Endothelial cell of umbilical vein (primary cell): ENCODE results near the gene TMEM183A. TPM values are rescaled to one million over a fixed set of nuclear protein-coding genes. Genes with fewer than 3 reads are reported as not detected.

Experiments
- BruUV-seq: library from RNA; stranded (reverse); fragments of 400-500 nt; replicated peaks from 2 replicates; lab custom pipeline; 2021; lab: Mats Ljungman, UMichigan
- CTCF ChIA-PET: fragments of 300-600, 350-600 bp; sonication (Branson Sonifier 250); formaldehyde crosslinking; loops from one replicate; lab custom pipeline; 2021; ENCODE audit warnings: antibody characterized with exemption, inconsistent platforms; lab: Charles Lee
- POLR2A ChIA-PET: fragments of 300-600, 350-600 bp; sonication (Branson Sonifier 250); formaldehyde crosslinking; loops from one replicate; lab custom pipeline; 2021; ENCODE audit warnings: antibody characterized with exemption, inconsistent platforms; lab: Charles Lee
- DNase-seq: peaks from one replicate; pipeline ENCODE4 v3.0.0-alpha.2; 2011; ENCODE audit warnings: low read depth, low spot score
- FAIRE-seq: peaks from 2 replicates; lab custom pipeline; 2011; peaks lifted over from hg19 to GRCh38; lab: Jason Lieb, UNC
- H2AFZ ChIP-seq: 2 replicates; pipeline ENCODE4 v1.6.0; 2012; ENCODE audit warnings: low read depth, low read length, control low read depth, inconsistent platforms
- H3K27ac ChIP-seq: 2 replicates; pipeline ENCODE4 v1.5.1; 2011; ENCODE audit warnings: low read depth, mild to moderate bottlenecking, control low read depth, low read length, moderate library complexity; ENCODE audit not compliant: insufficient read depth
- H3K27me3 ChIP-seq, 2 experiments: 2 replicates each; pipeline versions ENCODE4 v1.6.0 to v1.6.1; 2011; ENCODE audit warnings: low read length in 2 of 2, mixed read lengths in 1 of 2; ENCODE audit not compliant: control insufficient read depth in 2 of 2, insufficient read depth in 2 of 2
- H3K36me3 ChIP-seq, 2 experiments: 2 replicates in 1 of 2; 3 replicates in 1 of 2; pipeline ENCODE4 v1.5.1; 2011; ENCODE audit warnings: low read length in 2 of 2, mild to moderate bottlenecking in 1 of 2, moderate library complexity in 1 of 2; ENCODE audit not compliant: control insufficient read depth in 2 of 2, insufficient read depth in 2 of 2; ENCODE audit errors: extremely low read depth in 1 of 2
- H3K4me1 ChIP-seq: 3 replicates; pipeline ENCODE4 v1.5.1; 2011; ENCODE audit warnings: mild to moderate bottlenecking, low read length; ENCODE audit not compliant: control insufficient read depth, insufficient read depth; ENCODE audit errors: extremely low read depth
- H3K4me2 ChIP-seq: 2 replicates; pipeline ENCODE4 v1.6.1; 2011; ENCODE audit warnings: low read length, control low read depth, mixed read lengths; ENCODE audit not compliant: insufficient read depth
- H3K4me3 ChIP-seq, 3 experiments: fragments of 200-600 bp in 1 of 3; sonication (generic), shearing (Covaris generic) in 1 of 3; replicated peaks in 1 of 3; 2 replicates each; pipeline ENCODE4 v1.5.1; 2011 to 2016; ENCODE audit warnings: control low read depth in 3 of 3, low read length in 3 of 3, mild to moderate bottlenecking in 2 of 3, inconsistent platforms in 1 of 3, low read depth in 1 of 3, moderate library complexity in 1 of 3; ENCODE audit not compliant: insufficient read depth in 1 of 3
- H3K79me2 ChIP-seq: 2 replicates; pipeline ENCODE4 v1.6.0; 2012; ENCODE audit warnings: low read length, inconsistent platforms; ENCODE audit not compliant: control insufficient read depth, insufficient read depth
- H3K9ac ChIP-seq: replicated peaks from 2 replicates; pipeline ENCODE3; 2011; ENCODE audit warnings: low read length, control low read depth; ENCODE audit not compliant: insufficient read depth; ENCODE audit errors: extremely low read depth
- H3K9me1 ChIP-seq: replicated peaks from 3 replicates; pipeline ENCODE4 v1.6.0; 2011; ENCODE audit warnings: mild to moderate bottlenecking, low read length; ENCODE audit not compliant: control insufficient read depth, insufficient read depth; ENCODE audit errors: extremely low read depth
- H3K9me3 ChIP-seq: replicated peaks from 2 replicates; pipeline ENCODE4 v1.5.1; 2012; ENCODE audit warnings: low read length, inconsistent platforms; ENCODE audit not compliant: control insufficient read depth, insufficient read depth
- H4K20me1 ChIP-seq: replicated peaks from 2 replicates; pipeline ENCODE3; 2011; ENCODE audit warnings: mild to moderate bottlenecking, low read length; ENCODE audit not compliant: control insufficient read depth, insufficient read depth; ENCODE audit errors: extremely low read depth
- EZH2 ChIP-seq: IDR thresholded peaks from 2 replicates; pipeline ENCODE4 v1.6.1; 2012; ENCODE audit warnings: borderline replicate concordance, low read depth, mild to moderate bottlenecking, moderate library complexity, low read length, inconsistent platforms; ENCODE audit not compliant: severe bottlenecking
- FOS ChIP-seq: IDR thresholded peaks from 2 replicates; pipeline ENCODE4 v1.6.1; 2011; ENCODE audit warnings: mild to moderate bottlenecking, low read length, moderate library complexity, borderline replicate concordance; ENCODE audit not compliant: insufficient read depth
- GATA2 ChIP-seq: IDR thresholded peaks from 2 replicates; pipeline ENCODE4 v1.7.0; 2011; ENCODE audit warnings: low read depth, mild to moderate bottlenecking, moderate library complexity, mixed read lengths, low read length; ENCODE audit not compliant: insufficient read length, insufficient read depth
- JUN ChIP-seq: IDR thresholded peaks from 2 replicates; pipeline ENCODE4 v1.6.1; 2011; ENCODE audit warnings: borderline replicate concordance, low read depth; ENCODE audit not compliant: insufficient read length, insufficient read depth
- MYC ChIP-seq: IDR thresholded peaks from one replicate; pipeline ENCODE4 v1.6.1; 2011; ENCODE audit warnings: mild to moderate bottlenecking, low read depth, low read length
- POLR2A ChIP-seq: IDR thresholded peaks from 2 replicates; pipeline ENCODE4 v1.6.1; 2012; ENCODE audit warnings: low read depth, mild to moderate bottlenecking, control low read depth, low read length
- POLR2AphosphoS5 ChIP-seq: IDR thresholded peaks from 2 replicates; pipeline ENCODE4 v1.6.1; 2012; ENCODE audit warnings: low read depth, mild to moderate bottlenecking, control low read depth, low read length, moderate library complexity; ENCODE audit not compliant: insufficient read depth
- dilution Hi-C: fragments of 300-500 bp; cut with MboI; formaldehyde crosslinking; loops from one replicate; pipeline ENCODE4 v1.15.0; 2019; ENCODE audit warnings: low sequenced_read_pairs; ENCODE audit not compliant: extremely low pct_ligation_motif_present
- intact Hi-C: fragments of 100-400 bp; cut with micrococcal nuclease; formaldehyde crosslinking; loops from one replicate; pipeline ENCODE4 v1.10.0; 2022
- polyA plus RNA-seq, 4 experiments: library from polyadenylated mRNA; depleted of rRNA in 3 of 4; stranded (reverse) in 3 of 4; unstranded in 1 of 4; fragments of >200 nt; gene quantifications; 2 replicates each; pipeline versions ENCODE4 v1.2.1 to v1.2.3, GENCODE V29; 2011 to 2012; ENCODE audit warnings: missing spikeins in 1 of 4
- total RNA-seq: library from RNA; stranded (reverse); gene quantifications from 2 replicates; pipeline ENCODE4 v1.2.3, GENCODE V29; 2021
- TF ChIP-seq, protein P1 (sequence below), 2 donors: IDR thresholded peaks; 1 replicate in 1 of 2; 2 replicates in 1 of 2; pipeline ENCODE4 v1.5.1; 2011; ENCODE audit warnings: low read length in 2 of 2, mild to moderate bottlenecking in 2 of 2, moderate library complexity in 2 of 2, control low read depth in 1 of 2, inconsistent platforms in 1 of 2, low read depth in 1 of 2; ENCODE audit not compliant: insufficient read depth in 1 of 2; ENCODE audit errors: extremely low read depth in 1 of 2
- TF ChIP-seq, protein P2 (sequence below): IDR thresholded peaks from 2 replicates; pipeline ENCODE4 v1.6.1; 2011; ENCODE audit not compliant: insufficient read depth, insufficient read length

Gene TMEM183A
- total and polyA plus RNA-seq, 2 donors (not counting 3 experiments of a cell fraction or from before 2014, with no cell fraction given), result 59.4 to 110 TPM

DNA sequence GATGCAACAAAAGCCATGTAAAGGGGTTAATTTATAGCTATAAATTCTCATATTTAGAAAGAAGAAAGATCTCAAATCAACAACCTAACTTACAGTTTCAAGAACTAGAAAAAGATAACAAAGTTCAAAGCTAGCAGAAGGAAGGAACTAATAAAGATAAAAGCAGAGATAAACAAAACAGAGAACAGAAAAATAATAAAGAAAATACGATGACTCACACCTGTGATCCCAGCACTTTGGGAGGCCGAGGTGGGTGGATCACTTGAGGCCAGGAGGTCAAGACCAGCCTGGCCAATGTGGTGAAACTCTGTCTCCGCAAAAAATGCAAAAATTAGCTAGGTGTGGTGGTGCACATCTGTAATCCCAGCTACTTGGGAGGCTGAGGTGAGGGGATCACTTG is 12.4 kb upstream of the TMEM183A start:
- ChIA-PET POLR2A (no interaction called here), CTCF (interaction anchor here (1.1 to 1.8 kb wide), 5 partner anchors 13 to 275 kb away, joined by 3 to 6 read pairs (median 3); partner anchors contain the start of gene CYB5R1)
- TF ChIP-seq, protein P1, sequence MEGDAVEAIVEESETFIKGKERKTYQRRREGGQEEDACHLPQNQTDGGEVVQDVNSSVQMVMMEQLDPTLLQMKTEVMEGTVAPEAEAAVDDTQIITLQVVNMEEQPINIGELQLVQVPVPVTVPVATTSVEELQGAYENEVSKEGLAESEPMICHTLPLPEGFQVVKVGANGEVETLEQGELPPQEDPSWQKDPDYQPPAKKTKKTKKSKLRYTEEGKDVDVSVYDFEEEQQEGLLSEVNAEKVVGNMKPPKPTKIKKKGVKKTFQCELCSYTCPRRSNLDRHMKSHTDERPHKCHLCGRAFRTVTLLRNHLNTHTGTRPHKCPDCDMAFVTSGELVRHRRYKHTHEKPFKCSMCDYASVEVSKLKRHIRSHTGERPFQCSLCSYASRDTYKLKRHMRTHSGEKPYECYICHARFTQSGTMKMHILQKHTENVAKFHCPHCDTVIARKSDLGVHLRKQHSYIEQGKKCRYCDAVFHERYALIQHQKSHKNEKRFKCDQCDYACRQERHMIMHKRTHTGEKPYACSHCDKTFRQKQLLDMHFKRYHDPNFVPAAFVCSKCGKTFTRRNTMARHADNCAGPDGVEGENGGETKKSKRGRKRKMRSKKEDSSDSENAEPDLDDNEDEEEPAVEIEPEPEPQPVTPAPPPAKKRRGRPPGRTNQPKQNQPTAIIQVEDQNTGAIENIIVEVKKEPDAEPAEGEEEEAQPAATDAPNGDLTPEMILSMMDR (IDR thresholded peaks at IDR 0.05; ENCODE audit: extremely low read depth in 1 of 2, insufficient read depth in 1 of 2, low read depth in 1 of 2, low read length in 2 of 2), result no peak
- no peak for TF ChIP-seq GATA2
- TF ChIP-seq, protein P2, sequence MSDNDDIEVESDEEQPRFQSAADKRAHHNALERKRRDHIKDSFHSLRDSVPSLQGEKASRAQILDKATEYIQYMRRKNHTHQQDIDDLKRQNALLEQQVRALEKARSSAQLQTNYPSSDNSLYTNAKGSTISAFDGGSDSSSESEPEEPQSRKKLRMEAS, result no peak
- no peak for TF ChIP-seq POLR2AphosphoS5
- TF ChIP-seq FOS, result no peak
- TF ChIP-seq POLR2A, result no peak
- no peak for TF ChIP-seq EZH2
- TF ChIP-seq MYC, result no peak
- no peak for TF ChIP-seq JUN
- FAIRE-seq (no peak), DNase-seq (no peak)
- Histone ChIP-seq H3K79me2 (no peaks in the 10 kb centered on the region), H3K27me3 (peaks cover 25 to 49% of the 10 kb centered on the region in 2 experiments), H2AFZ (no peak overlapping the region), H3K36me3 (no peaks in the 10 kb centered on the region), H3K4me3 (no peak overlapping the region), H3K27ac (no peak overlapping the region), H3K4me1 (peaks cover 5% of the 10 kb centered on the region), H3K9ac (no peak overlapping the region), H4K20me1 (no peaks in the 10 kb centered on the region), H3K9me1 (no peaks in the 10 kb centered on the region), H3K9me3 (no peaks in the 10 kb centered on the region), H3K4me2 (no peak overlapping the region)
- intact Hi-C loops, result loop anchor here (5.0 to 10.0 kb wide), 2 partner anchors 110 to 237 kb away; partner anchors contain the start of gene RABIF
- dilution Hi-C loops, result no loop called here
- BruUV-seq, result no TSS peak
